Keratinocyte (primary cell): ENCODE measurements around the gene ATG9A.

Experiments
- CTCF ChIP-seq, 3 experiments: IDR thresholded peaks in 1 of 3; conservative IDR thresholded peaks in 1 of 3; optimal IDR thresholded peaks in 1 of 3; 2 replicates in 2 of 3; 3 replicates in 1 of 3; pipeline versions ENCODE3 to v1.5.1; 2011; ENCODE audit warnings: low read length in 3 of 3, mild to moderate bottlenecking in 3 of 3, moderate library complexity in 2 of 3, control low read depth in 1 of 3, inconsistent platforms in 1 of 3; ENCODE audit not compliant: insufficient read depth in 2 of 3; ENCODE audit errors: extremely low read depth in 1 of 3
- EZH2 ChIP-seq: IDR thresholded peaks from one replicate; pipeline ENCODE4 v1.6.1; 2012; ENCODE audit warnings: inconsistent platforms, mild to moderate bottlenecking, low read length, moderate library complexity

GRCh38 chr2:219252570-219252899 lies 23.1 kb upstream of the ATG9A start:
- TF ChIP-seq CTCF (optimal IDR thresholded peaks at IDR 0.05 in 1 of 3, IDR thresholded peaks at IDR 0.05 in 1 of 3, conservative IDR thresholded peaks at IDR 0.05 in 1 of 3; ENCODE audit: extremely low read depth in 1 of 3, insufficient read depth in 2 of 3, low read length in 3 of 3): no peak
- TF ChIP-seq EZH2: no peak
